Cardiac fibroblast (primary cell): ENCODE results near the gene DGKG.
A peak's percentile ranks its signal among the peaks of the same experiment; 100 is the strongest.

ENCODE experiments used
- DNase-seq, 2 donors: peaks; one replicate each; pipeline versions ENCODE4 v3.0.0 to v3.0.0-alpha.2; 2010; ENCODE audit warnings: low read depth in 2 of 2
- H3K4me3 ChIP-seq, 2 donors: replicated peaks in 1 of 2; 1 replicate in 1 of 2; 2 replicates in 1 of 2; pipeline ENCODE4 v1.5.1; 2011; ENCODE audit warnings: low read depth in 2 of 2, low read length in 2 of 2, mild to moderate bottlenecking in 2 of 2, moderate library complexity in 1 of 2
- CTCF ChIP-seq: IDR thresholded peaks from one replicate; pipeline ENCODE4 v1.5.1; 2011; ENCODE audit warnings: low read depth, mild to moderate bottlenecking, low read length, inconsistent platforms

DGKG gene

GRCh38 chr3:186368176-186368575 is 6.1 kb upstream of the DGKG start:
- no peak for DNase-seq
- TF ChIP-seq CTCF, result no peak
- H3K4me3 ChIP-seq, result no peak overlapping the region

- H3K4me3 ChIP-seq, result no peak overlapping the region
- no peak for TF ChIP-seq CTCF
- DNase-seq, result no peak
These were observed 5.6 kb upstream of the DGKG start for GRCh38 chr3:186367631-186368030.

GRCh38 chr3:186366206-186366605 is 4.2 kb upstream of the DGKG start:
- no peak for DNase-seq
- H3K4me3 ChIP-seq, result no peak overlapping the region
- TF ChIP-seq CTCF, result no peak

GRCh38 chr3:186365202-186365974 is 3.4 kb upstream of the DGKG start:
- no peak overlapping the region for H3K4me3 ChIP-seq
- DNase-seq, result peak in 1 of 2 donors; percentile 3
- TF ChIP-seq CTCF, result no peak

GRCh38 chr3:186362988-186363387 is 954 bp upstream of the DGKG start:
- H3K4me3 ChIP-seq, result no peak overlapping the region
- DNase-seq, result no peak
- no peak for TF ChIP-seq CTCF

GRCh38 chr3:186362537-186362842 is 456 bp upstream of the DGKG start:
- no peak for TF ChIP-seq CTCF
- peak overlapping the region in 1 of 2 donors; percentile 24 for H3K4me3 ChIP-seq
- DNase-seq, result no peak

- no peak for DNase-seq
- peak overlapping the region in 1 of 2 donors; percentile 42 for H3K4me3 ChIP-seq
- no peak for TF ChIP-seq CTCF
These were observed 730 bp downstream of the DGKG start for GRCh38 chr3:186361246-186361761.
